Tongue (tissue), 2 donors: ENCODE measurements around the gene EVC. TPM values are rescaled to one million over a fixed set of nuclear protein-coding genes. Genes with fewer than 3 reads are reported as not detected.
A peak's percentile ranks its signal among the peaks of the same experiment; 100 is the strongest.

Source experiments
- DNase-seq: peaks from one replicate; pipeline ENCODE4 v3.0.0-alpha.2; 2015
- total RNA-seq: library from RNA; depleted of rRNA; stranded (reverse); fragments of >200 nt; gene quantifications from one replicate; pipeline ENCODE4 v1.2.3, GENCODE V29; 2014

Gene EVC
- 37.2 TPM for total RNA-seq

GRCh38 chr4:5710961-5711478 is at the start of gene EVC:
TSS of gene EVC (plus strand) at chr4:5711201. CDS start at chr4:5711381, 180 bp downstream.
- peak; percentile 95 for DNase-seq

DNA sequence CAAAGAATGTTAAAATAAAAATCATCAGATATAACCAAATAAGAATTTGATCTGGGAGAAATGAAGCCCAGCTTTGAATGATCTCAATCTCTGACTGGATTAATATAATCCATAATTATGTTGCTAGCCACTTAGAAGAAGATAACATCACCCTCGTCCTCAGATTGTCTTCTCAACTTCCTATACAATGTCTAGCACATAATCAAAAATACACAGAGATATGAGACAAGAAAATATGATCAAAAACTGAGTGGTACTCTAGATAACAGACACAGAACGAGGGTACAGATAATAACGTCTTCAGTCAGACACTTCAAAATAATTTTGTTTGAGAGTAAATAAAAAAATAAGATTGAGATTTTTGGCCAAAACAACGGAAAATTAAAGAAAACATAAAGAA is 49.8 kb upstream of the EVC start:
- DNase-seq: no peak

DNA sequence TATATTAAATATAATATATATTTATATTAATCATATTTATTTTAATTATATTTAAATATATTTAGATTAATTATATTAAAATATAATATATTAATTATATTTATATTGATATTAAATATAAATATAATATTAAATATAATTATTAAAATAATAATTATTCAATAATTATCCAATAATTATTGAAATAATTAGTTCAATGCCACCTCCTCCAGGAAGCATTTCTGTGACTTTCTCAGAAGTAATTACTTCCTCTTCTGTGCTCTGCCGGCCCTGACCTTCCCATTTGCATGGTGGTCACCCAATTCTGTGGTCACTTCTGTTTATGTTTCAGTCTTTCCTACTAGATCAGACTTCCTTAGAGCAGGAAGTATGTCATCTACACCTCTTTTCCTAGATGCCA is 48.4 kb upstream of the EVC start:
- DNase-seq: no peak

DNA sequence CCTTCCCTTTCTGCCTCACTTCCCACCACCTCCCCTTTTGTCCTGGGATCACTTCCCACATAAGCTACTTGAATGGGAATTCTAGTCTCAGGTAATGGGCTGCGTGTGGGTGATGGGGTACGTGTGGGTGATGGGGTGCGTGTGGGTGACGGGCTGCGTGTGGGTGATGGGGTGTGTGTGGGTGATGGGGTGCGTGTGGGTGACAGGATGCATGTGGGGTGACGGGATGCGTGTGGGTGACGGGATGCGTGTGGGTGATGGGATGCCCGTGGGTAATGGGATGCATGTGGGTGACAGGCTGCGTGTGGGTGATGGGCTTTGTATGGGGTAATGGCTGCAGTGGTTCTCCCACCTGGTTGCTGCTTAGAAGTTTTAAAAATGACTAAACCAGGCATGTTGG is 46.2 kb upstream of the EVC start:
- DNase-seq: no peak

- no peak for DNase-seq
Observed at GRCh38 chr4:5666741-5667140, 44.3 kb upstream of the EVC start.

DNA sequence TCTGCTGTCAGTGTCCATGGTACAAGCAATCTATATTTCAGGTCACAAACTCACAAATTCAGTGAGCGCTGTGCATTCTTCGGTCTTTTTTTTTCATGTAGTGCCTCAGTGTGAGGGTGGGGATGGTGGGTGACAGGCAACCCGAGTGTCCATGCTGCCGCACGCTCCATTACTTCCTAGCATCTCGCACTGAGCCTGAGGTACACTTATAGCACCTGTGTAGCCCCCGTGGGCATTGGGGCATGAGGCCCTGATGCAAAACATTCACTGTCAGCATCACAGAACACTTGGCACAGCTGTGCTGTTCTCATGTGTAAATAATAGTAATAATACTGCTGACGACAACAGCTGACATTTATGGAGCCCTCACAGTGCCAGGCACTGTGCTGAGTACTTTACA is 34.2 kb upstream of the EVC start:
- DNase-seq: no peak

DNA sequence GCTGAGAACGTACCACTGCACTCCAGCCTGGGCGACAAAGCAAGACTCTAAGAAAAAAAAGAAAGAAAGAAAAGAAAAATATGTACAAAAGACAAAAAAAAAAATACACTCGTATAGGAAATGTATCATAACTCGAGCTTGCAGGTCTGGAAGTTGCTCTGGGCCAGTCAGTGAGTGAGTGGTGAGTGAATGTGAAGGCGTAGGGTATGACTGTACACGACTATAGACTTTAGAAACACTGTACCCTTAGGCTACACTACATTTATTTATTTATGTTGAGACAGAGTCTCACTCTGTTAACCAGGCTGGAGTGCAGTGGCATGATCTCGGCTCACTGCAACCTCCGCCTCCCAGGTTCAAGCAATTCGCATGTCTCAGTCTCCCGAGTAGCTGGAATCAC is 32.0 kb upstream of the EVC start:
- DNase-seq: no peak

DNA sequence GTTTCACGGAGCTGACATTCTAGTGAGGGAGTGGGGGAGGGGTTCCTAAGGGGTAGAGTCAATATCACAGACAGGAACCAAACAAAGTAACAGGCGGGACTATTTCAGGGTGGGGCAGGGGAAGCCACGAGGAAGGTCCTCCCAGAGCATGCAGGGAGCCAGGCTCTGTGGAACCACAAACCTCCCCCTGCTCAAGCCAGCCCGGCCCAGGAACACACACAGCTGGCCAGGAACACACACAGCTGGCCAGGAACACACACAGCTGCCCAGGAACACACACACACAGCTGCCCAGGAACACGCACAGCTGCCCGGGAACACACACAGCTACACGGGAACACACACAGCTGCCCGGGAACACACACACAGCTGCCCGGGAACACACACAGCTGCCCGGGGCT is 27.4 kb upstream of the EVC start:
- peak; percentile 79 for DNase-seq

GRCh38 chr4:5685296-5685695 is 25.7 kb upstream of the EVC start:
- no peak for DNase-seq

- no peak for DNase-seq
Observed at GRCh38 chr4:5686338-5686737, 24.7 kb upstream of the EVC start.

DNA sequence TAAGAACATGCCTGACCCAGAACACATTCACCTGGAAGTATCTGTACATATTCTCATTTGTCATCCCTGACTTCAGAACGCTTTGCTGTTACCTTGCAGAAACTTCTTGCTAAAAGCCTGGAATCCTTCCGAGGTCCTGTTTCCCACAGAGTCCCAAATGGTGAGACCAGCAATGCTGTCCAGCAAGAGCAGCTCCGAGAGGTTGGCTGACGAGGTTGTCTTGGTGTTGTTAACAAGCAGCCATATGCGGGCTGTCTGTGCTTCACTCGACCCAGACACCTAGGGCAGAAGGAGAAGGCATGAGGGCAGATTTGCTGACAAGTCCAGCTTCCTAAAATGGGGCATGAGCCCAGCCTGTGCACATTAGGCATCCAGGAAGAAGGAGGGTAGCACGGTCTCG is 21.9 kb upstream of the EVC start:
- DNase-seq: no peak

DNA sequence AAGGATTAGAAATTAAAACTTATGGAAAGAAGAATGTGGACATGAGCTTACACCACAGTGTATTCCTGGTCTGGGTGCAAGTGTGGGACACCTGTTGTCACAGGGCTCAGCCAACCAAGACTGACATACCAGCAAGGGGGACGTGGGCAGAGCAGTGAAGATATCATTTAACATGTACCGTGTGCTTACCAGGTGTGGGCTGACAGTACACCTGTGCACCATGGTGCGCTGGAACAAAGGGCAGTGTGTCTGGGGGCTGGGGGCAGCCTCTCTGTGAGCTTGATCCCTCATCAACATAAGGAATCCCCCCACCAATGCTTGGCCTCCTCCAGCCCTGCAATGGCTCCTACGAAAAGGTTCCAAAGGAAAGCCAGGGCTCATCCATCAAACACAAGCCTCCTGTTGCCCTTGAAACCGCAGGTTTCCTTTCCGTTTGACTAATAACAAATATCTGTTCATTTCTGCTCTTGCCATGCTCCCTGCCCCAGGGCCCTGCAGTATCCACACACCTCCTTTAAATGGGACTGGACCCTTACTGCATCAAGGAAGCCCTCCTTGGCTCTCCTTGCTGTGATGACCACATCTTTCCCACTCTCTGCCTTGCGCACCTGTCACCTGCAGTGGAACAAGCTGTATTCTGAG is 19.4 kb upstream of the EVC start:
- DNase-seq: no peak

- no peak for DNase-seq
Observed at GRCh38 chr4:5693871-5694270, 17.1 kb upstream of the EVC start.

DNA sequence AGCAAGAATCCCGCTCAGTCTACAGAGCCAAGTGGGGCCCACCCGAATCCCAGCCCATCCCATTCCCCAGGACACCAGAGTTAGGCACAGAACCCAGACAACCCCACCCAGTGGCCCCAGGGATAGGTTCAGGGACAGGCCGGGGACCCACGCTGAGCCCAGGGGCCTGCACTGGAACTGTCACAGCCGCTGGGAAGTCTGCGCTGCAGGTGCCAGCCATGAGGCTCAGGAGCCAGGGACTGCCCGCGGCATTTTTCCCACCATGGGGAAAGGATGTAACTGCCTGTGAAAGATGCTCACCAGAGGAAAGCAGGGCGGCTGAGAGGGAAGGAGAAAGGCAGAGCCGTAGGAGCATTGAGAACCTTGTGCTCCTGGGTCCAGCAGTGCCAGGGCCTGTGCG is 14.7 kb upstream of the EVC start:
- DNase-seq: no peak

DNA sequence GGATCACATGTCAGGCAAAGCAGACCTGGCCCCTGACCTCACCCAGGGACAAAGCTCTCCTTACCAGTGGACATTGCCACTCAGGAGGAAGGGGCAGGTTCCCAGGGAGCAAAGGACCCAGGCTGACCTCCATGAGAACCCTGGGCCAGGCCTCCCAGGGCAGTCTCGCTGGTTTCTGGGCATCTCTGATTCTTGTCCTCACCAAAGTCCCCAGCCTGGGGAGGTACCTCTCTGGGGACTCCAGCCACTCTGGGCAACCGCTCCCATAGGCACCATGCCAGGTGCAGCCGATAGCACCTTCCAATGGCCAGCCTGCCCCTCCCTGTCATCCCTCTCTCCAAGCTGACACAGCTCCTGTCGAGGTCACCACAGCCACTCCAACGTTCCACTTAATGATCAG is 10.5 kb upstream of the EVC start:
- no peak for DNase-seq

GRCh38 chr4:5701971-5702370 is 9.0 kb upstream of the EVC start:
- DNase-seq: no peak

GRCh38 chr4:5703831-5704230 is 7.2 kb upstream of the EVC start:
- DNase-seq: no peak

DNA sequence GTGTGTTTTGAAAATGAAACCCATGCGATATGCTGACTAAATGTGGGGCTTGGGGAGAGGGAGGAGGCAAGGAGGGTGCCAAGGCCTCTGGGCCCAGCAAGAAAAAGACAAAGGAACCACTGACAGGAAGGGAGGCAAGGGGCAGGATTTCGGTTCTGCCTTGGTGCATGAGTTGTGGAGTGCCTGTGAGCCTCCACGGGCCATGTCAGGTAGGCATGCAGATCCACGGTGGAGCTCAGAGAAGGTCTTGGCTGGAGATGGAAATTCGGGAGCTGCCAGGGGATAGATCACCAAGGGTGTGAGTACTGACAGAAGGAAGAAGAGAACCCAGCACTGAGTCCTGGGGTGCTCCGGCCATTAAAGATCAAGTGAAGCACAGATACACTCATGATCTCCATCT is 6.7 kb upstream of the EVC start:
- no peak for DNase-seq

DNA sequence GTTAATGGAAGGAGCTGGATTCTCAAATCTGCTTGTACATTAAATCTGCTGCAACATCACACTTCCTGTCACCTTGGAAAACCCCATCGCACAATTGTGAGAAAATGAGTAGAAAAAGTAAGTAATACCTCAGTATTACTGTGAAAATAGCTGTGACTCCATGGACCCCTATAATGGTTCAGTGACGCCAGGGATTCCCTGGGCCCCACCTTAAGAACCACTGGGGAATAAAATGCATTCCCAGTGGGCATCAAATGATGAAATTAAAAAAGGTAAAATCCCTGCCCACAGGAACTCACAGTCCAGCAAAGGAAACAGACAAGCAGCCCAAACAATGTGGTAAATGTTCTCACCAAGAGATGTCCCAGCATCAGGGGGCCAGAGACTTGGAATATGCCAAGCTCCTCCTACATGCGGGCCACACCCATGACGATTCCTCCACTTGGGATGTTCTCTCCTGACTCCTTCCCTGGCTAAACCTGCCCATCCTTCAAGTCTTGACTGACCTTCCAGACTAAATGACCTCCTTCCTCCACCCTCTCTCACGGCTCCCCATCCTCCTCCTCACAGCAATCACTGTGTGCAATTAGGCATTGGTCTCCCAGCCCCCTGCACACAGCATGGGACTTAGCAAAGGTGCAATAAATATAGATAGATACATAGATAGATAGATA is 5.2 kb upstream of the EVC start:
- no peak for DNase-seq

DNA sequence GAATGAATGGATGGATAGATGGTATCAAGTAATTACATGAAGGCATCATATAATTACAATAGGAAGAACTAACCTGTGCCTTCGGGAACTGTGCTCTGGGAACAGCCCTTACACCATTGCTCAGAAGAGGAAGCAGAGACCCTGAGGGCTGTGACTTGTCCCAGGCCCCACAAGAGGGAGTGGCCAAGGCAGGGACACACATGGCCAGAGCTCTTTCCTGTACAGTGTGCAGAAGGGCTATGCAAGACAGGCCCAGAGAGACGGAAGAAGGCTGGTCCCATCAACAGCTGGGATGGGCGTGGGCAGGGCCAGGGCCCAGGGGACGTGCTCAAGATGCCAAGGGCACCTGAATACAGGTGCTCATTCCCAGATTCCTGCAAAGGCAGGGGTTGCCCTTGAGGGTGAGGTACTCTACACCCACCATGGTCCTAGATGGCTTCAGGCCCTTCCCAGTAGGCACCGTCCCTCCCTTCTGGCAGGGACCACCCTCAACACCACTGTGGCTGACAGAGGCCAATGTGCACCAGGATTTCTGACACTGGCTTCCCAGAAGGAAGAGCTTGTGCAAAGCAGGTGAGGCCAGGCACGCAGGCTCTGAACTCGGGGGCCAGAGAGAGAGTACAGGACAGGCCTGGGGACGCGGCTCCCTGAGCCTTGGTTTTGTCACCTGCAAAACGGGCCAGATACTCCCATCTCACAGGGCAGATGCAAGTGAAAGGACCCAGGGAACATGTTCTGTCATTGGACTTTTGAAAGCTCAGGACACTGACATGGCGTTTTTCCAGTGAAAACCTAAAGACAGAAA is 4.3 kb upstream of the EVC start:
- no peak for DNase-seq

DNA sequence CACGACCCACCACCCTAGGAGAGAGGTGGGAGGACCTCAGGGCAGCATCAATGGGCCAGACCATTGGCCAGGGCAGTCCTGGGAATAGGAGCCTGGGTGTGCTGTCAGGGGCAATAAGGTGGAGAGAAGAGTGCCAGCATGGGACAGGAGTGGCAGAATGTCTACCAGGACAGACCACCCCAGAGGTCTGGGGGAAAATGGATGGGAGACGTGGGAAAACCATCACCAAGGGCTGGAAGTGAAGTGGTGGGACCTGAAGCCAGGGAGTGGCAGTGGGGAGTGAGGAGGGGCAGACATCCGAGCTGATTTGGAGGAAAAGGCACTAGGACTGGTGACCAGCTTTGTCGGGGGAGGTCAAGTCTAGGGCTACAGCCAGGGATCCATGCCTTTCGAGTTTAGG is 3.6 kb upstream of the EVC start:
- no peak for DNase-seq

GRCh38 chr4:5707778-5708448 is 3.1 kb upstream of the EVC start:
- no peak for DNase-seq
